SH-SY5Y (cell line): ENCODE results near the gene PIAS2.

ENCODE experiments used
- GATA2 ChIP-seq: IDR thresholded peaks from 2 replicates; pipeline ENCODE4 v1.6.1; 2011; ENCODE audit warnings: mild to moderate bottlenecking, low read depth, low read length
- GATA3 ChIP-seq: IDR thresholded peaks from 2 replicates; pipeline ENCODE4 v1.6.1; 2011; ENCODE audit warnings: low read depth, mild to moderate bottlenecking, low read length, moderate library complexity

DNA sequence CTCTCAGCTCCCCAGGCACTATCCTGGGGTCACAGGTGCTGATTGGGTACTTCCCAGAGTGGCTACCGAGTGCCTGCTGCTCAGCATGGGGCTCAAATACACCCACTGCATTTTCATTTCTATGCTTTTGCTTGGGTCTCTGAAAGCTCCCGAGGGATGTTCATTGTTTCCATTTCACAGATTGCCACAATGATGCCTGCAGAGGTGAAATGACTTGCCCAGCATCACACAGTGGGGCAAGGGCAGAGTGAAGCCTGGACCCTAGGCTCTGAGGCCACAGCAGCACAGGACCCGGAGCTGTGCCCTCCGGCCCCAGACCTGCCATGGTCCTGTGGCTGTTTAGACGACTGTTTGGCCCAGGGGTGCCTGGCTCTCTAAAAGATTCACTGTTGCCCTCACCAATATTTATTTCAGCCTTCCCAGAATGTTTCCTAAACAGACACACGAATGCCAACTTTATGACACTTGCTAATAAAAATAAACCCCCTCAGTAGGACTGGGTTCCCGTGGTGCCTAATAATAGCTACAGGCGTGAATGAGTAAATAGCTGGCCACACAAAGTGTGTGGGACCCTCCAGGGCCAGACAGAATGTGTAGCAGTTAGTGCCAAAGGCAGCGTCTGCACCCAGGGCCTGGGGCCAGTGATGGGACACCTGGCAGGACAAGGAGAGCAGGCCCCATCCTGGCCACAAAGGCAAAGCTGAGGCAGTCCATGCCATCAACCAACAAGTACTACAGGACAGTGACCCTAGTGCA, 149.0 kb downstream of the PIAS2 start:
- TF ChIP-seq GATA2 (no peak), GATA3 (no peak)
